Sigmoid colon (tissue), 4 donors: Measurements from ENCODE around the gene DPH5.

ENCODE experiments used
- EP300 ChIP-seq, 4 donors: sonication (generic); formaldehyde crosslinking; IDR thresholded peaks; one replicate each; pipeline ENCODE4 v1.6.1; 2017; ENCODE audit warnings: antibody characterized with exemption in 4 of 4
- POLR2A ChIP-seq, 2 donors: fragments of 450-650 bp; IDR thresholded peaks; one replicate each; pipeline ENCODE4 v1.6.1; 2016; ENCODE audit warnings: antibody characterized with exemption in 2 of 2, mild to moderate bottlenecking in 2 of 2, moderate library complexity in 2 of 2

GRCh38 chr1:101044259-101044658 is 18.7 kb upstream of the DPH5 start:
- no peak for TF ChIP-seq POLR2A (IDR thresholded peaks at IDR 0.05)
- TF ChIP-seq EP300 (IDR thresholded peaks at IDR 0.05): no peak
